Choroid plexus epithelial cell (primary cell): ENCODE data around the gene TEX52.

Source experiments
- DNase-seq: peaks from one replicate; pipeline ENCODE4 v3.0.0-alpha.2; 2010; ENCODE audit warnings: low read depth
- H3K4me3 ChIP-seq: 2 replicates; pipeline ENCODE4 v1.5.1; 2011; ENCODE audit warnings: low read depth, mild to moderate bottlenecking, control low read depth, low read length, moderate library complexity
- CTCF ChIP-seq: conservative IDR thresholded peaks from 2 replicates; pipeline ENCODE4 v1.5.1; 2011; ENCODE audit warnings: low read depth, mild to moderate bottlenecking, control low read depth, inconsistent platforms, low read length, moderate library complexity

TEX52 gene

GRCh38 chr12:2893007-2893406 lies 36.2 kb upstream of the TEX52 start:
- DNase-seq = peak; percentile 88

GRCh38 chr12:2892246-2892645 lies 35.4 kb upstream of the TEX52 start:
- no peak for TF ChIP-seq CTCF
- DNase-seq = no peak
- H3K4me3 ChIP-seq = no peak overlapping the region

More at GRCh38 chr12:2893007-2893406, 36.2 kb upstream of the TEX52 start:
- TF ChIP-seq CTCF = no peak
- H3K4me3 ChIP-seq = no peak overlapping the region

- no peak for TF ChIP-seq CTCF
These were observed 34.6 kb upstream of the TEX52 start for GRCh38 chr12:2891240-2892053.

GRCh38 chr12:2890388-2891239 lies 33.8 kb upstream of the TEX52 start, which contains the start of gene TULP3:
TULP3 (plus strand) TSS chr12:2890891; CDS start chr12:2890948, 57 bp downstream.
- TF ChIP-seq CTCF = peak; percentile 22
- peak; percentile 98 for DNase-seq
- H3K4me3 ChIP-seq = peak within 1 kb of the TSS; percentile 96

More at GRCh38 chr12:2891240-2892053, 34.6 kb upstream of the TEX52 start:
- H3K4me3 ChIP-seq = peak overlapping the region; percentile 96
- DNase-seq = peak; percentile 62

- peak; percentile 12 for DNase-seq
- no peak for TF ChIP-seq CTCF
- H3K4me3 ChIP-seq = peak overlapping the region; percentile 96
These were observed 33.2 kb upstream of the TEX52 start for GRCh38 chr12:2890001-2890387.

GRCh38 chr12:2886768-2887450 lies 30.1 kb upstream of the TEX52 start:
- no peak overlapping the region for H3K4me3 ChIP-seq
- no peak for DNase-seq
- no peak for TF ChIP-seq CTCF
